Activated CD4-positive, alpha-beta T cell treated with anti-CD3 and anti-CD28 coated beads for 36 hours (primary cell): ENCODE measurements around the gene B4GALT2. TPM values are rescaled to one million over a fixed set of nuclear protein-coding genes. Genes with fewer than 3 reads are reported as not detected.

Experiments used
- ATAC-seq: fragments of 200-7000 bp; cut with Tn5 transposase; one replicate; pipeline ENCODE4 v1.10.0; 2021; ENCODE audit warnings: mild to moderate bottlenecking, moderate library complexity
- CTCF ChIA-PET: fragments of 350-600 bp; sonication (Branson Sonifier 250); formaldehyde crosslinking; loops from one replicate; lab custom pipeline; 2021; ENCODE audit warnings: antibody characterized with exemption; lab: Charles Lee
- POLR2A ChIA-PET: fragments of 350-600 bp; sonication (Branson Sonifier 250); formaldehyde crosslinking; loops from one replicate; lab custom pipeline; 2021; ENCODE audit warnings: antibody characterized with exemption, inconsistent platforms; lab: Charles Lee
- DNase-seq: peaks from one replicate; pipeline ENCODE4 v3.0.0-alpha.2; 2020
- H3K27ac Mint-ChIP-seq: one replicate; pipeline ENCODE4 v1.8.0; 2021; ENCODE audit warnings: mixed read lengths
- H3K27me3 Mint-ChIP-seq: one replicate; pipeline ENCODE4 v1.8.0; 2021; ENCODE audit warnings: mixed read lengths
- H3K36me3 Mint-ChIP-seq: one replicate; pipeline ENCODE4 v1.8.0; 2021; ENCODE audit warnings: low read depth, mixed read lengths
- H3K4me1 Mint-ChIP-seq: one replicate; pipeline ENCODE4 v1.8.0; 2021; ENCODE audit warnings: mixed read lengths
- H3K4me3 Mint-ChIP-seq: one replicate; pipeline ENCODE4 v1.8.0; 2021; ENCODE audit warnings: mild to moderate bottlenecking, moderate library complexity, mixed read lengths
- H3K9me3 Mint-ChIP-seq: one replicate; pipeline ENCODE4 v1.8.0; 2021; ENCODE audit warnings: low read depth, mixed read lengths
- intact Hi-C, 2 experiments: fragments of 100-400 bp; cut with DNase I in 1 of 2; cut with micrococcal nuclease in 1 of 2; formaldehyde crosslinking; loops; one replicate each; pipeline versions ENCODE4 v1.14.2 to v1.15.1; 2022 to 2024; cut with DNase I, micrococcal nuclease
- total RNA-seq, 2 experiments: library from RNA; stranded (reverse); gene quantifications; one replicate each; pipeline ENCODE4 v1.2.3, GENCODE V29; 2021

The B4GALT2 gene
- total RNA-seq, 2 experiments from 2014 or later, result 27.9 to 35.3 TPM

GRCh38 chr1:43935711-43936427, 43.1 kb upstream of the B4GALT2 start:
- peaks cover 14% of the 10 kb centered on the region for H3K4me1 Mint-ChIP-seq
- no peaks in the 10 kb centered on the region for H3K9me3 Mint-ChIP-seq
- no peak overlapping the region for H3K27ac Mint-ChIP-seq
- intact Hi-C loops, result loop anchor here (2.0 to 10.0 kb wide), 2 partner anchors 407 to 711 kb away; no protein-coding TSS in a partner anchor
- H3K36me3 Mint-ChIP-seq, result peaks cover 8% of the 10 kb centered on the region
- ATAC-seq (no peak), DNase-seq (no peak)
- CTCF ChIA-PET, result interaction anchor here (0.6 to 6.1 kb wide), 26 partner anchors 9 to 709 kb away, joined by 3 to 136 read pairs (median 6); partner anchors contain the start of gene IPO13
- peaks cover 25% of the 10 kb centered on the region for H3K27me3 Mint-ChIP-seq
- POLR2A ChIA-PET, result no interaction called here
- H3K4me3 Mint-ChIP-seq, result no peak overlapping the region

DNA sequence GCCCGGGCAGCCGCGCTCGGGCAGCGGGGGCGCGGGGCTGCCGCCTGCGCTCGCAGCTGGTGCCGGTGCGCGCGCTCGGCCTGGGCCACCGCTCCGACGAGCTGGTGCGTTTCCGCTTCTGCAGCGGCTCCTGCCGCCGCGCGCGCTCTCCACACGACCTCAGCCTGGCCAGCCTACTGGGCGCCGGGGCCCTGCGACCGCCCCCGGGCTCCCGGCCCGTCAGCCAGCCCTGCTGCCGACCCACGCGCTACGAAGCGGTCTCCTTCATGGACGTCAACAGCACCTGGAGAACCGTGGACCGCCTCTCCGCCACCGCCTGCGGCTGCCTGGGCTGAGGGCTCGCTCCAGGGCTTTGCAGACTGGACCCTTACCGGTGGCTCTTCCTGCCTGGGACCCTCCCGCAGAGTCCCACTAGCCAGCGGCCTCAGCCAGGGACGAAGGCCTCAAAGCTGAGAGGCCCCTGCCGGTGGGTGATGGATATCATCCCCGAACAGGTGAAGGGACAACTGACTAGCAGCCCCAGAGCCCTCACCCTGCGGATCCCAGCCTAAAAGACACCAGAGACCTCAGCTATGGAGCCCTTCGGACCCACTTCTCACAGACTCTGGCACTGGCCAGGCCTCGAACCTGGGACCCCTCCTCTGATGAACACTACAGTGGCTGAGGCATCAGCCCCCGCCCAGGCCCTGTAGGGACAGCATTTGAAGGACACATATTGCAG, 42.4 kb upstream of the B4GALT2 start:
- no peak overlapping the region for H3K27ac Mint-ChIP-seq
- POLR2A ChIA-PET, result no interaction called here

GRCh38 chr1:43937179-43937865, 41.7 kb upstream of the B4GALT2 start:
- H3K36me3 Mint-ChIP-seq, result peaks cover 8% of the 10 kb centered on the region
- no peak overlapping the region for H3K27ac Mint-ChIP-seq
- H3K9me3 Mint-ChIP-seq, result no peaks in the 10 kb centered on the region
- ChIA-PET POLR2A (no interaction called here), CTCF (interaction anchor here (2.1 to 6.1 kb wide), 3 partner anchors 8 to 174 kb away, joined by 8 to 96 read pairs (median 10); partner anchors contain the start of gene IPO13)
- no peak overlapping the region for H3K4me3 Mint-ChIP-seq
- DNase-seq, result no peak
- no peak for ATAC-seq
- H3K27me3 Mint-ChIP-seq, result peaks cover 25% of the 10 kb centered on the region
- intact Hi-C loops, result loop anchor here in 1 of 2 experiments (10.0 kb wide), 1 partner anchor 713 kb away; no protein-coding TSS in a partner anchor
- H3K4me1 Mint-ChIP-seq, result peaks cover 14% of the 10 kb centered on the region

More for the DNA sequence above, 42.4 kb upstream of the B4GALT2 start:
- Mint-ChIP-seq H3K9me3 (no peaks in the 10 kb centered on the region), H3K4me1 (peaks cover 14% of the 10 kb centered on the region), H3K4me3 (no peak overlapping the region), H3K27me3 (peaks cover 25% of the 10 kb centered on the region), H3K36me3 (peaks cover 8% of the 10 kb centered on the region)
- ATAC-seq (no peak), DNase-seq (peak; percentile 51)
- intact Hi-C loops, result loop anchor here in 1 of 2 experiments (10.0 kb wide), 1 partner anchor 712 kb away; no protein-coding TSS in a partner anchor
- CTCF ChIA-PET, result interaction anchor here (0.6 to 6.1 kb wide), 4 partner anchors 9 to 211 kb away, joined by 3 to 96 read pairs (median 9); partner anchors contain the start of gene IPO13

GRCh38 chr1:43938383-43938782, 40.6 kb upstream of the B4GALT2 start:
- Mint-ChIP-seq H3K4me1 (peaks cover 7% of the 10 kb centered on the region), H3K4me3 (no peak overlapping the region), H3K27ac (no peak overlapping the region), H3K9me3 (no peaks in the 10 kb centered on the region), H3K27me3 (peaks cover 15% of the 10 kb centered on the region), H3K36me3 (peaks cover 14% of the 10 kb centered on the region)
- intact Hi-C loops, result loop anchor here in 1 of 2 experiments (10.0 kb wide), 1 partner anchor 714 kb away; no protein-coding TSS in a partner anchor
- ChIA-PET POLR2A (no interaction called here), CTCF (interaction anchor here (1.7 to 6.1 kb wide), 5 partner anchors 7 to 175 kb away, joined by 3 to 96 read pairs (median 8); partner anchors contain the start of gene IPO13)
- DNase-seq (no peak), ATAC-seq (no peak)

GRCh38 chr1:43938892-43939587, 40.0 kb upstream of the B4GALT2 start:
- peaks cover 12% of the 10 kb centered on the region for H3K27me3 Mint-ChIP-seq
- H3K9me3 Mint-ChIP-seq, result no peaks in the 10 kb centered on the region
- H3K4me1 Mint-ChIP-seq, result peaks cover 3% of the 10 kb centered on the region
- ATAC-seq, result no peak
- no peak overlapping the region for H3K4me3 Mint-ChIP-seq
- POLR2A ChIA-PET, result no interaction called here
- intact Hi-C loops, result loop anchor here in 1 of 2 experiments (10.0 kb wide), 1 partner anchor 714 kb away; no protein-coding TSS in a partner anchor
- no peak for DNase-seq
- H3K36me3 Mint-ChIP-seq, result peaks cover 14% of the 10 kb centered on the region
- no peak overlapping the region for H3K27ac Mint-ChIP-seq
- CTCF ChIA-PET, result interaction anchor here (0.6 to 2.0 kb wide), 5 partner anchors 9 to 176 kb away, joined by 3 to 8 read pairs (median 3); no protein-coding TSS in a partner anchor

GRCh38 chr1:43942411-43942810, 36.6 kb upstream of the B4GALT2 start:
- no peak for ATAC-seq
- Mint-ChIP-seq H3K27me3 (no peaks in the 10 kb centered on the region), H3K36me3 (peaks cover 22% of the 10 kb centered on the region), H3K4me1 (peaks cover 17% of the 10 kb centered on the region), H3K4me3 (no peak overlapping the region), H3K27ac (no peak overlapping the region), H3K9me3 (no peaks in the 10 kb centered on the region)
- DNase-seq, result no peak
- intact Hi-C loops, result no loop called here
- ChIA-PET CTCF (interaction anchor here (0.7 to 5.9 kb wide), 2 partner anchors 7 to 335 kb away, joined by 3 to 96 read pairs; partner anchors contain the start of gene ARTN), POLR2A (no interaction called here)

DNA sequence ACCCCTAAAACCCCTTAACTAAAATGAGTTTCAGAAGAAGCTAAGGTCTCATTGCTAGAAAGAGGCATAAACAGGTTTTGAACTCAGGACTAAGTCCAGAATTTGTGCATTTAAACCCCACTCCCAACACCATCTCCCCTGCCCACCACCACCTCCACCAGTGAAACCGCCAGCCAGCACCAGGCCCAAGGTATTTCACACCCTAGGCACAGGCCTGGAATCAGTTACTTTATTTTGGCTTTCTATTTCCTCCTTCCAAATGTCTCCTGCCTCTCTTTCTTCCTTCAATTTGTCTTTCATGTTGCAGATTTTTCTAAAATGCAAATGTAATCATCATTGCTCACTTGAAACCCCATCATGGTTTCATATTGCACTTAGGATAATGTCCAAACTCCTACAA, 34.1 kb upstream of the B4GALT2 start:
- intact Hi-C loops, result loop anchor here (5.0 kb wide), 2 partner anchors 102 to 238 kb away; partner anchors contain the start of gene ST3GAL3 (in 1 of the 2)
- DNase-seq, result no peak
- Mint-ChIP-seq H3K4me3 (peak overlapping the region; percentile 94), H3K27me3 (no peaks in the 10 kb centered on the region), H3K36me3 (peaks cover 19% of the 10 kb centered on the region), H3K9me3 (no peaks in the 10 kb centered on the region), H3K27ac (peak overlapping the region; percentile 75), H3K4me1 (peaks cover 30% of the 10 kb centered on the region)
- ChIA-PET POLR2A (interaction anchor here (1.2 to 1.4 kb wide), 2 partner anchors 11 to 238 kb away, joined by 3 to 4 read pairs; partner anchors contain the start of genes ARTN and ST3GAL3), CTCF (interaction anchor here (1.0 to 5.9 kb wide), 3 partner anchors 10 to 181 kb away, joined by 3 to 96 read pairs (median 20); partner anchors contain the start of gene ARTN)
- no peak for ATAC-seq

- Mint-ChIP-seq H3K27me3 (no peaks in the 10 kb centered on the region), H3K9me3 (no peaks in the 10 kb centered on the region), H3K36me3 (peaks cover 19% of the 10 kb centered on the region), H3K4me1 (peaks cover 36% of the 10 kb centered on the region), H3K4me3 (peak overlapping the region; percentile 94), H3K27ac (peak overlapping the region; percentile 96)
- CTCF ChIA-PET, result interaction anchor here (0.7 to 5.9 kb wide), 13 partner anchors 9 to 296 kb away, joined by 3 to 96 read pairs (median 3); partner anchors contain the start of genes ARTN, DPH2, KDM4A and ST3GAL3
- no peak for DNase-seq
- POLR2A ChIA-PET, result interaction anchor here (0.6 to 1.4 kb wide), 3 partner anchors 12 to 239 kb away, joined by 3 to 4 read pairs (median 3); partner anchors contain the start of genes ARTN and ST3GAL3
- no peak for ATAC-seq
- intact Hi-C loops, result loop anchor here (1.0 to 5.0 kb wide), 16 partner anchors 24 to 1021 kb away; partner anchors contain the start of genes ATP6V0B (in 2 of the 2), KDM4A (in 2 of the 2), ST3GAL3 (in 2 of the 2) and CCDC24 (in 1 of the 2)
Observed at GRCh38 chr1:43945674-43946235, 33.3 kb upstream of the B4GALT2 start.

GRCh38 chr1:43946236-43947060, 32.6 kb upstream of the B4GALT2 start, which contains the start of gene IPO13:
TSS of gene IPO13 (plus strand) at chr1:43946950. CDS start at chr1:43947601, 651 bp downstream.
- DNase-seq, result peak; percentile 98
- ChIA-PET POLR2A (interaction anchor here (0.5 to 1.4 kb wide), 4 partner anchors 232 to 240 kb away, joined by 3 read pairs; partner anchors contain the start of gene ST3GAL3), CTCF (interaction anchor here (0.6 to 5.9 kb wide), 14 partner anchors 8 to 296 kb away, joined by 3 to 96 read pairs (median 4); partner anchors contain the start of genes ARTN, DPH2, KDM4A and ST3GAL3)
- Mint-ChIP-seq H3K36me3 (peaks cover 19% of the 10 kb centered on the region), H3K27ac (peak within 1 kb of the TSS; percentile 96), H3K4me1 (peaks cover 37% of the 10 kb centered on the region), H3K27me3 (no peaks in the 10 kb centered on the region), H3K9me3 (no peaks in the 10 kb centered on the region), H3K4me3 (peak within 1 kb of the TSS; percentile 94)
- peak; percentile 96 for ATAC-seq
- intact Hi-C loops, result loop anchor here (1.0 to 5.0 kb wide), 16 partner anchors 23 to 1022 kb away; partner anchors contain the start of genes ATP6V0B (in 2 of the 2), KDM4A (in 2 of the 2), ST3GAL3 (in 2 of the 2) and CCDC24 (in 1 of the 2)
